ENCODE data around the gene OR2T33.
"Not testable (repeated sequence)": the region's sequence is repeated elsewhere in the genome, so short reads cannot be mapped to it uniquely, and the experiment has no call there.

OR2T33 gene

GRCh38 chr1:248277876-248278275, at the start of gene OR2T33:
Gene OR2T33, minus strand, starts transcription at chr1:248277976. Its CDS starts 4,162 bp downstream, at chr1:248273814.
- no peak for DNase-seq

DNA sequence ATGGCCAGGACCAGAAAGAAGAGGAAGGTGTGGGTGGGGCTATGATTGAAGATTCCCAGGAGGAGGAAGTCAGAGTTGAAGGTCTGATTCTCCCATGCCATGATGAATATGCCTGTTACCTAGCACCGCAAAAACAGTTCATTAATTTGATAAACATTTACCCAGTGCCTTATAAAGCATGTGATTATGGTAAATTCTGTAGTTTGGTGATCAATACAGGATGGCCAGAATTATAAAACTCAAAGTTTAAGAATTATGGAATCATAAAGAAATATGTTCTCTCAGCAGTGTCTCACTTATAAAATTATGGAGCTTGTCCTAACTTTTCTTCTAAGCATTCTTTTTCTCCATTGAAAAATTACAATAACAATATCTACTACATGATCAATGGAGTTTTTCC, 46.7 kb upstream of the OR2T33 start, which contains the start of gene OR2M7:
OR2M7 (minus strand) TSS at position 101 of the 400 bp plus-strand sequence; CDS start at position 101, 0 bp downstream.
- no peak for DNase-seq

- no peak for DNase-seq
These were observed 39.0 kb upstream of the OR2T33 start for GRCh38 chr1:248316796-248317195.

GRCh38 chr1:248306740-248307139, 29.0 kb upstream of the OR2T33 start:
- DNase-seq, result not testable (repeated sequence)

DNA sequence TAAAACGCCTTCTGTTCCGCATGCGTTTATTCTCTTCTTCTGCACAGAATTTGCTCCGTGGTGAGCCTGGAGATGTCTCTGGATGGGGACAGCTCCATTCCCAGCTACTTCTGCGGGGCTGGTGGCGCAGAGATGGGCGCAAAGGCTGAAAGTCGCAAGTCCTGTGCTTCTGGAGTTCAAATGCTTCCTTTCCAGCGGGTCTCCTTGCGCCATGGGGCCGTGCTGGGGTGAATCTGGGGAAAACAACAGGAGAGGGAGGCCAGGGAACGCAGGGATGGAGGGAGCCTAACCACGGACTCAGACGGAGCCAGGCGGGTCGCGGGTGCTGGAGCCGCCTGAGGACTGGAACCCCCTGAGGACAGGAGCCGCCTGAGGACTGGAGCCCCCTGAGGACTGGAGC, 28.3 kb upstream of the OR2T33 start:
- no peak for DNase-seq

DNA sequence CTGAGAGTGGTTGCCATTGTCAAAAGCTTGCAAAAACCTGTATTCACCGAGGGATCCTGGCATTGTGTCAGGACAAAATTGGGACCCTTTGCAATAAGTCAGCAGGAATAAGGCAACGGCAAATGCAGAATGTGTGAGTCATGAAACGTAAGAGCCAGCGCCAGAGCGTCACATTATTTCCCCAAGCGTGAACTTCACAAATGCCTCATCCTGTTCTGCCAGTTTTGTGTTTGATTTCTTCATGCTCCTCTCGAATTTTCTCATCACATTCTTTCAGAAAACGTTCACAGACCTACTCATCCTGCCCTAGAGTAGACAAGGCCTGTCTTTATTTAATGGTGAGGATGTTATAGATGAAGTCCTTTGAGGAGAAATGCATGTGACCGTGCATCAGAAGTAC, 27.9 kb upstream of the OR2T33 start:
- not testable (repeated sequence) for DNase-seq

- DNase-seq, result no peak
These were observed 25.5 kb upstream of the OR2T33 start, which contains the start of gene OR2T12 for GRCh38 chr1:248303324-248303723. Gene OR2T12, minus strand, starts transcription at chr1:248303424. Its CDS starts 7,846 bp downstream, at chr1:248295578.

GRCh38 chr1:248288391-248288790, 10.6 kb upstream of the OR2T33 start:
- no peak for DNase-seq

DNA sequence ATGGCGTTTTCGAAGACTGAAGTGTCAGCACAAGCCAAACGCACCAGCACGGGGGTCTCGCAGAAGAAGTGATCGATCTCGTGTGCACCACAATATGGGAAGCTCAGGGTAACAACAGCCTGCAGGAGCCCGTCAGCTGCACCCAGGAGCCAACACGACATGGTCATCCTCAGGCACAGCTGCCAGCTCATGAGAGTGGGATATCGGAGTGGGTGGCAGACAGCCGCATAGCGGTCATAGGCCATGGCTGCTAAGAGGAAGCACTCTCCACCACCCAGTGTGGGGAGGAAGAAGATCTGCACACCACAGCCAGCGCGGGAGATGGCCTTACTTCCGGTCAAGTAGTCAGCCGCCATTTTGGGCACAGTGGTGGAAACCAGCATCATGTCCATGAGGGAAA, 4.6 kb downstream of the OR2T33 start:
- DNase-seq, result not testable (repeated sequence)

DNA sequence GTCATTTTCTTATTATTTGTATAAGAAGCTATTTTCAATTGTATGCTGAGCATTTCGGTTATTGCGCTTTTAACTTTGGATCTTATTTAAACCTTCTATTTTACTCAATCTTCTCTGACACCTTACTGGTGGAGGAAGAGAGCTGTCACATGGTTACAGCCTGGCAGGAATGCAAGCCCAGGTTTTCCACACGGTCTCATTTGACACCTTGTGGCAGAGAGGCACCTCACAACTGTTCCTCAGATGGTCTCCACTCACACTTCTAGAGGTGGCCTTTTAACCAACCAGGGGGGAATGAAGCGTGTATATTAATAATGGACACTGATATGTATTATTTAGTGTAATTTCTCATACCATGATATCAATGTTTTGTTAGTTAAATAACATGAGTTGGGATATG, 9.6 kb downstream of the OR2T33 start:
- DNase-seq, result no peak

GRCh38 chr1:248259309-248259708, 18.5 kb downstream of the OR2T33 start:
- not testable (repeated sequence) for DNase-seq

GRCh38 chr1:248243204-248243603, 34.6 kb downstream of the OR2T33 start:
- DNase-seq, result peak; percentile 2

GRCh38 chr1:248239478-248239877, 38.3 kb downstream of the OR2T33 start:
- no peak for DNase-seq

- no peak for DNase-seq
These were observed 46.7 kb downstream of the OR2T33 start, which contains the start of gene OR2M4 for GRCh38 chr1:248231117-248231516. Gene OR2M4, plus strand, starts transcription at chr1:248231417. Its CDS starts 7,512 bp downstream, at chr1:248238929.

- DNase-seq, result no peak
These were observed 48.3 kb downstream of the OR2T33 start for GRCh38 chr1:248229360-248229908.

GRCh38 chr1:248225537-248225936, 52.2 kb downstream of the OR2T33 start:
- DNase-seq, result no peak

Data from NK-92 treated with Interleukin-12 subunit alpha and Interleukin-12 subunit beta, amount 100 ng/mL, for 24 hours (cell line).